SK-N-SH (cell line): ENCODE data around the gene GBX1. TPM values are rescaled to one million over a fixed set of nuclear protein-coding genes. Genes with fewer than 3 reads are reported as not detected.

ENCODE experiments used
- CTCF ChIA-PET: fragments of 300-600, 350-600 bp; formaldehyde crosslinking; extraction: SDS; loops from one replicate; lab custom pipeline; 2021; lab: Yijun Ruan, JAX
- POLR2A ChIA-PET: fragments of 350-600 bp; sonication (Branson Sonifier 250); formaldehyde crosslinking; extraction: SDS; loops from one replicate; lab custom pipeline; 2020; ENCODE audit warnings: antibody characterized with exemption, inconsistent platforms; lab: Yijun Ruan, JAX
- DNase-seq: peaks from one replicate; pipeline ENCODE4 v3.0.0; 2012
- H2AFZ ChIP-seq: fragments of 200-600 bp; sonication (generic); 2 replicates; pipeline ENCODE4 v1.8.1; 2016; ENCODE audit warnings: antibody characterized with exemption, mild to moderate bottlenecking, low read depth
- H3F3A ChIP-seq: fragments of 200-600 bp; sonication (generic); replicated peaks from 2 replicates; pipeline ENCODE3; 2016; ENCODE audit warnings: antibody characterized with exemption, mild to moderate bottlenecking; ENCODE audit not compliant: insufficient read depth
- H3K27ac ChIP-seq, 2 experiments: fragments of 200-500 bp in 1 of 2; fragments of 200-600 bp in 1 of 2; sonication (Bioruptor generic) in 1 of 2; sonication (generic), shearing (Covaris generic) in 1 of 2; 2 replicates each; pipeline versions ENCODE4 v1.5.1 to v1.6.1; 2014 to 2016; ENCODE audit warnings: low read depth in 2 of 2, inconsistent platforms in 1 of 2, low read length in 1 of 2, mild to moderate bottlenecking in 1 of 2, mixed read lengths in 1 of 2
- H3K27me3 ChIP-seq: fragments of 200-600 bp; sonication (generic), shearing (Covaris generic); 2 replicates; pipeline ENCODE4 v1.6.1; 2016; ENCODE audit warnings: mixed run types; ENCODE audit not compliant: insufficient read depth
- H3K36me3 ChIP-seq, 2 experiments: fragments of 200-500 bp in 1 of 2; fragments of 200-600 bp in 1 of 2; sonication (Bioruptor generic) in 1 of 2; sonication (generic) in 1 of 2; replicated peaks in 1 of 2; 2 replicates each; pipeline versions ENCODE3 to v1.5.1; 2014 to 2016; ENCODE audit warnings: low read length in 1 of 2, mild to moderate bottlenecking in 1 of 2; ENCODE audit not compliant: insufficient read depth in 2 of 2, control insufficient read depth in 1 of 2
- H3K4me1 ChIP-seq, 2 experiments: fragments of 200-500 bp in 1 of 2; fragments of 200-600 bp in 1 of 2; sonication (Bioruptor generic) in 1 of 2; sonication (generic), shearing (Covaris generic) in 1 of 2; 2 replicates each; pipeline versions ENCODE4 v1.5.1 to v1.6.1; 2014 to 2016; ENCODE audit warnings: low read depth in 1 of 2, low read length in 1 of 2, mixed run types in 1 of 2; ENCODE audit not compliant: insufficient read depth in 2 of 2, control insufficient read depth in 1 of 2
- H3K4me2 ChIP-seq: fragments of 200-600 bp; sonication (generic), shearing (Covaris generic); 2 replicates; pipeline ENCODE4 v1.6.1; 2017; ENCODE audit warnings: mixed run types
- H3K4me3 ChIP-seq, 2 experiments: fragments of 200-500 bp in 1 of 2; fragments of 200-600 bp in 1 of 2; sonication (Bioruptor generic) in 1 of 2; sonication (generic), shearing (Covaris generic) in 1 of 2; 2 replicates each; pipeline versions ENCODE4 v1.5.1 to v1.8.1; 2014 to 2016; ENCODE audit warnings: low read depth in 2 of 2, inconsistent platforms in 1 of 2, low read length in 1 of 2, mild to moderate bottlenecking in 1 of 2, mixed read lengths in 1 of 2, moderate library complexity in 1 of 2
- H3K79me2 ChIP-seq: fragments of 200-600 bp; sonication (generic); 2 replicates; pipeline ENCODE4 v1.8.1; 2017; ENCODE audit warnings: mild to moderate bottlenecking; ENCODE audit not compliant: insufficient read depth
- H3K9ac ChIP-seq: fragments of 200-600 bp; sonication (generic); 2 replicates; pipeline ENCODE4 v1.6.1; 2017; ENCODE audit warnings: mixed run types
- H3K9me2 ChIP-seq: fragments of 200-600 bp; sonication (generic); 2 replicates; pipeline ENCODE4 v1.6.1; 2017; ENCODE audit warnings: mixed run types
- H3K9me3 ChIP-seq: fragments of 200-600 bp; sonication (generic); 2 replicates; pipeline ENCODE4 v1.6.1; 2017; ENCODE audit warnings: mixed run types, mild to moderate bottlenecking, moderate library complexity
- H4K20me1 ChIP-seq: fragments of 200-600 bp; sonication (generic); 2 replicates; pipeline ENCODE4 v1.6.1; 2017; ENCODE audit warnings: mild to moderate bottlenecking, mixed run types; ENCODE audit not compliant: insufficient read depth
- CHD2 ChIP-seq: fragments of 150-350 bp; IDR thresholded peaks from 2 replicates; pipeline ENCODE4 v1.6.1; 2018; ENCODE audit warnings: low read length; ENCODE audit not compliant: partially characterized antibody
- ELF1 ChIP-seq: IDR thresholded peaks from 2 replicates; pipeline ENCODE4 v1.4.0; 2012
- FOXJ3 ChIP-seq: sonication (generic); formaldehyde crosslinking; IDR thresholded peaks from 2 replicates; pipeline ENCODE4 v1.5.1; 2020; ENCODE audit warnings: mild to moderate bottlenecking, missing genetic modification reagents
- FOXM1 ChIP-seq: IDR thresholded peaks from 2 replicates; pipeline ENCODE4 v1.4.0; 2012; ENCODE audit warnings: low read depth, mild to moderate bottlenecking
- GABPA ChIP-seq: IDR thresholded peaks from 2 replicates; pipeline ENCODE4 v1.4.0; 2012; ENCODE audit warnings: low read depth, mild to moderate bottlenecking
- GATA2 ChIP-seq: sonication (generic); formaldehyde crosslinking; IDR thresholded peaks from 2 replicates; pipeline ENCODE4 v1.5.0; 2020; ENCODE audit warnings: mild to moderate bottlenecking, missing genetic modification reagents
- JUND ChIP-seq: IDR thresholded peaks from 2 replicates; pipeline ENCODE4 v1.4.0; 2012
- POLR2AphosphoS5 ChIP-seq: IDR thresholded peaks from 2 replicates; pipeline ENCODE4 v1.6.1; 2012; ENCODE audit warnings: low read depth, low read length
- RXRA ChIP-seq: IDR thresholded peaks from 2 replicates; pipeline ENCODE4 v1.4.0; 2012; ENCODE audit warnings: low read depth, mild to moderate bottlenecking, borderline replicate concordance
- SIN3A ChIP-seq: IDR thresholded peaks from 2 replicates; pipeline ENCODE4 v1.6.1; 2012; ENCODE audit warnings: low read depth, mild to moderate bottlenecking, low read length, moderate library complexity, borderline replicate concordance
- TCF12 ChIP-seq: IDR thresholded peaks from 2 replicates; pipeline ENCODE4 v1.4.0; 2012
- USF2 ChIP-seq: fragments of 150-350 bp; IDR thresholded peaks from 2 replicates; pipeline ENCODE4 v1.6.1; 2017; ENCODE audit warnings: antibody characterized with exemption, low read length, low read depth, borderline replicate concordance
- WGBS: methylation state at CpG from one replicate; pipeline ENCODE4 v1.1.6; 2017; ENCODE audit warnings: low lambda C conversion rate; 5-methylcytosine and 5-hydroxymethylcytosine counted together
- polyA plus RNA-seq, 3 experiments: library from polyadenylated mRNA; depleted of rRNA; stranded (reverse); fragments of >200 nt; gene quantifications; 2 replicates each; pipeline ENCODE4 v1.2.3, GENCODE V29; 2012
- TF ChIP-seq, protein P1 (sequence below): fragments of 200-600 bp; sonication (generic); IDR thresholded peaks from 2 replicates; pipeline ENCODE4 v1.6.1; 2017; ENCODE audit warnings: antibody characterized with exemption, mild to moderate bottlenecking, moderate library complexity
- TF ChIP-seq, protein P2 (sequence below): IDR thresholded peaks from 2 replicates; pipeline ENCODE4 v1.4.0; 2012; ENCODE audit warnings: low read depth, borderline replicate concordance
- TF ChIP-seq, protein P3 (sequence below): IDR thresholded peaks from 2 replicates; pipeline ENCODE4; 2012

GBX1 gene
- polyA plus RNA-seq, 1 of the 3 experiments (the other 2 are of a cell fraction) = not detected

DNA sequence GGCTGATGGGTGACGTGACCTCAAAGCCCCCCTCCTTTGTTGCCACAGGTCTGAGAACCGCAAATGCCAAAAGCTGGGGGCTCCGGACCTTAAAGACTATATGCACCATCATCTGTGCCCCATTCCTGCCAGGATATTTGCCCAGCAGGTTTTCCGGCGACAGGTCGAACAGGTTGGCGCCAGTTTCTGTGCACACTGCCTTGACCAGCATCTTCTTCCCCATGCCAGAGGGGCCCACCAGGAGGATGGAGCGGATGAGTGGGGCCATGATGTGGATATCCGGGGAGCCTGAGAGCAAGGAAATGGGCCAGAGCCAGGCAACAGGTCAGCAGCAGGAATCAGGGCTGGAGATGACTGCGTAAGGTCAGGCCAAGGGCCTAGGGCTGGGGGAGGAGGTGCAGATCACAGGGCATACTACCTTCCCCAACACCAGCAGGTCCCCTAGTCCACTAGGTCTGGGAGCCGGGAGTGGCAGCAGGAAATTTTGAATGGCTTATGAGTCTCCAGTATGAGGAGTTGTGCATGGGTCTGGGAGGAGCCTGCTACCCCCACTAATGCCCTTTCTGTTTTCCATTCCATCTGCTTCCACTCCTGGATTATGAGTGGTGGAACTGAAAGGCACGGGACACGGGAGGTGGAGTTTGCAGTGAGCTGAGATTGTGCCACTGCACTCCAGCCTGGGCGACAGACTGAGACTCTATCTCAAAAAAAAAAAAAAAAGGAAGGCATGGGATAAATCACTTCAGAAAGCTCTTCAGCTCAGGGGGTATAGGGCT, 25.9 kb upstream of the GBX1 start:
- POLR2A ChIA-PET = interaction anchor here (0.6 kb wide), 1 partner anchor 26 kb away, joined by 3 read pairs; no protein-coding TSS in a partner anchor
- no peaks in the 10 kb centered on the region for H3F3A ChIP-seq
- CTCF ChIA-PET = interaction anchor here (1.1 kb wide), 1 partner anchor 14 kb away, joined by 3 read pairs; no protein-coding TSS in a partner anchor
- no peaks in the 10 kb centered on the region for H3K9me3 ChIP-seq
- H3K36me3 ChIP-seq = no peaks in the 10 kb centered on the region
- no peaks in the 10 kb centered on the region for H3K9me2 ChIP-seq
- H4K20me1 ChIP-seq = no peaks in the 10 kb centered on the region
- no peak for DNase-seq
- TF ChIP-seq GABPA (no peak), CHD2 (no peak), FOXJ3 (CRISPR knock-in tag) (no peak)
- TF ChIP-seq, protein P1, sequence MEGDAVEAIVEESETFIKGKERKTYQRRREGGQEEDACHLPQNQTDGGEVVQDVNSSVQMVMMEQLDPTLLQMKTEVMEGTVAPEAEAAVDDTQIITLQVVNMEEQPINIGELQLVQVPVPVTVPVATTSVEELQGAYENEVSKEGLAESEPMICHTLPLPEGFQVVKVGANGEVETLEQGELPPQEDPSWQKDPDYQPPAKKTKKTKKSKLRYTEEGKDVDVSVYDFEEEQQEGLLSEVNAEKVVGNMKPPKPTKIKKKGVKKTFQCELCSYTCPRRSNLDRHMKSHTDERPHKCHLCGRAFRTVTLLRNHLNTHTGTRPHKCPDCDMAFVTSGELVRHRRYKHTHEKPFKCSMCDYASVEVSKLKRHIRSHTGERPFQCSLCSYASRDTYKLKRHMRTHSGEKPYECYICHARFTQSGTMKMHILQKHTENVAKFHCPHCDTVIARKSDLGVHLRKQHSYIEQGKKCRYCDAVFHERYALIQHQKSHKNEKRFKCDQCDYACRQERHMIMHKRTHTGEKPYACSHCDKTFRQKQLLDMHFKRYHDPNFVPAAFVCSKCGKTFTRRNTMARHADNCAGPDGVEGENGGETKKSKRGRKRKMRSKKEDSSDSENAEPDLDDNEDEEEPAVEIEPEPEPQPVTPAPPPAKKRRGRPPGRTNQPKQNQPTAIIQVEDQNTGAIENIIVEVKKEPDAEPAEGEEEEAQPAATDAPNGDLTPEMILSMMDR = no peak
- WGBS = 75% methylated on average over 14 of the region's 14 CpGs
- H3K4me2 ChIP-seq = no peak overlapping the region
- H3K27ac ChIP-seq = no peak overlapping the region
- H3K9ac ChIP-seq = no peak overlapping the region
- no peaks in the 10 kb centered on the region for H3K79me2 ChIP-seq
- no peak overlapping the region for H3K4me3 ChIP-seq
- H3K4me1 ChIP-seq = no peaks in the 10 kb centered on the region
- H2AFZ ChIP-seq = no peak overlapping the region
- H3K27me3 ChIP-seq = peaks cover 85% of the 10 kb centered on the region

DNA sequence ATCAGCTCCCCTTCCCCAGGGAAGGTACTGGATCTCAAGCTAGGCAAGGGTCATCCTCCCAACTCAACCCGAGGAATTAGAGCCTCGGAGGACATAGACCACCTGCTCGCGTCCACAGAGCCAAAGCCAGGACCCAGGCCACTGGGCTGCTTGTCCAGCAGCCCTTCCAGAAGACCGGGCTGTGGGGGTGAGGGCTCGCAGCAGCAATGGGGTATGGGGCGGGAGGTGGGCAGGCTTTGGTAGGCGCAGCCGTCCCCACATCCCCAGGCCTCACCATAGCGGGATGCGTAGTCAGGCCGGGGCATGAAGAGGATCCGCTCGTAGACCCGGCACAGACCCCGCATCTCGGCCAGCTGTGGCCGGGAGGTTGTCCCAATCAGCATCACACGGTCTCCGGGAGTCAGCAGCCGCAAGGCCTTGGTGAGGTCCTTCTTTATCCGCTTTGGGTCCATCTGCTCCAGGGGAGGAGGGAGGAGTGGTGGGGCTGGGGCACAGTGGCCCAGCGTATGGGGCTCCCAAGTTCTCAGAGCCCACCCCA, 24.6 kb upstream of the GBX1 start:
- Histone ChIP-seq H3K9me3 (no peaks in the 10 kb centered on the region), H3K4me2 (no peak overlapping the region), H2AFZ (no peak overlapping the region)
- 91% methylated on average over 12 of the region's 23 CpGs for WGBS
- POLR2A ChIA-PET = no interaction called here
- TF ChIP-seq ELF1 = no peak
- no peak for TF ChIP-seq GATA2 (CRISPR knock-in tag)
- TF ChIP-seq TCF12 = no peak
- TF ChIP-seq FOXJ3 (CRISPR knock-in tag) = no peak
- no peak for TF ChIP-seq USF2
- TF ChIP-seq POLR2AphosphoS5 = no peak
- TF ChIP-seq FOXM1 = no peak
- TF ChIP-seq SIN3A = no peak
- TF ChIP-seq, protein P2, sequence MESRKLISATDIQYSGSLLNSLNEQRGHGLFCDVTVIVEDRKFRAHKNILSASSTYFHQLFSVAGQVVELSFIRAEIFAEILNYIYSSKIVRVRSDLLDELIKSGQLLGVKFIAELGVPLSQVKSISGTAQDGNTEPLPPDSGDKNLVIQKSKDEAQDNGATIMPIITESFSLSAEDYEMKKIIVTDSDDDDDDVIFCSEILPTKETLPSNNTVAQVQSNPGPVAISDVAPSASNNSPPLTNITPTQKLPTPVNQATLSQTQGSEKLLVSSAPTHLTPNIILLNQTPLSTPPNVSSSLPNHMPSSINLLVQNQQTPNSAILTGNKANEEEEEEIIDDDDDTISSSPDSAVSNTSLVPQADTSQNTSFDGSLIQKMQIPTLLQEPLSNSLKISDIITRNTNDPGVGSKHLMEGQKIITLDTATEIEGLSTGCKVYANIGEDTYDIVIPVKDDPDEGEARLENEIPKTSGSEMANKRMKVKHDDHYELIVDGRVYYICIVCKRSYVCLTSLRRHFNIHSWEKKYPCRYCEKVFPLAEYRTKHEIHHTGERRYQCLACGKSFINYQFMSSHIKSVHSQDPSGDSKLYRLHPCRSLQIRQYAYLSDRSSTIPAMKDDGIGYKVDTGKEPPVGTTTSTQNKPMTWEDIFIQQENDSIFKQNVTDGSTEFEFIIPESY = no peak
- no peak for TF ChIP-seq RXRA
- TF ChIP-seq, protein P3, sequence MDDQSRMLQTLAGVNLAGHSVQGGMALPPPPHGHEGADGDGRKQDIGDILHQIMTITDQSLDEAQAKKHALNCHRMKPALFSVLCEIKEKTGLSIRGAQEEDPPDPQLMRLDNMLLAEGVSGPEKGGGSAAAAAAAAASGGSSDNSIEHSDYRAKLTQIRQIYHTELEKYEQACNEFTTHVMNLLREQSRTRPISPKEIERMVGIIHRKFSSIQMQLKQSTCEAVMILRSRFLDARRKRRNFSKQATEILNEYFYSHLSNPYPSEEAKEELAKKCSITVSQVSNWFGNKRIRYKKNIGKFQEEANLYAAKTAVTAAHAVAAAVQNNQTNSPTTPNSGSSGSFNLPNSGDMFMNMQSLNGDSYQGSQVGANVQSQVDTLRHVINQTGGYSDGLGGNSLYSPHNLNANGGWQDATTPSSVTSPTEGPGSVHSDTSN = no peak
- TF ChIP-seq JUND = no peak
- TF ChIP-seq, all 33 proteins: peak for 0
- no peak for DNase-seq
- Histone ChIP-seq H3K27me3 (peaks cover 89% of the 10 kb centered on the region), H3K4me3 (no peak overlapping the region), H3K36me3 (no peaks in the 10 kb centered on the region), H3K27ac (no peak overlapping the region), H3K9ac (no peak overlapping the region), H3K4me1 (no peaks in the 10 kb centered on the region), H3K9me2 (no peaks in the 10 kb centered on the region), H3K79me2 (no peaks in the 10 kb centered on the region), H3F3A (no peaks in the 10 kb centered on the region), H4K20me1 (no peaks in the 10 kb centered on the region)
- CTCF ChIA-PET = interaction anchor here (1.2 kb wide), 1 partner anchor 19 kb away, joined by 3 read pairs; no protein-coding TSS in a partner anchor
